IPS-NIHi7 (cell line): ENCODE data around the gene PRUNE1.

Experiments used
- DNase-seq: peaks from one replicate; pipeline ENCODE4 v3.0.0; 2012; ENCODE audit warnings: mixed read lengths; ENCODE audit errors: extremely low spot score

Gene PRUNE1

DNA sequence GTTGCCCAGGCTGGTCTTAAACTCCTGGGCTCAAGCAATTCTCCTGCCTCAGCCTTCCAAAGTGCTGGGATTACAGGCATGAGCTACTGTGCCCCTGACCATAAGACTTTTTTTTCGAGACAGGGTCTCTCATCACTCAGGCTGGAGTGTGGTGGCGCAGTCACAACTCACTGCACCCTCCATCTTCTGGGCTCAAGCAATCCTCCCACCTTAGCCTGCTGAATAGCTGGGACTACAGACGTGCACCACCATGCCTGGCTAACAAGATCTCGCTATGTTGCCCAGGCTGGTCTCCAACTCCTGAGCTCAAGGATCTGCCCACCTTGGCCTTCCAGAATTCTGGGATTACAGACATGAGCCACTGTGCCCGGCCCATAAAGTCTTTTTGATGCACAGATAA is 41.2 kb downstream of the PRUNE1 start:
- no peak for DNase-seq

- no peak for DNase-seq
These were observed 41.9 kb downstream of the PRUNE1 start for GRCh38 chr1:151050051-151050688.

GRCh38 chr1:151051356-151052009 is 43.2 kb downstream of the PRUNE1 start:
- no peak for DNase-seq

GRCh38 chr1:151054971-151055547 is 46.8 kb downstream of the PRUNE1 start:
- no peak for DNase-seq

- no peak for DNase-seq
These were observed 47.3 kb downstream of the PRUNE1 start for GRCh38 chr1:151055581-151055980.

DNA sequence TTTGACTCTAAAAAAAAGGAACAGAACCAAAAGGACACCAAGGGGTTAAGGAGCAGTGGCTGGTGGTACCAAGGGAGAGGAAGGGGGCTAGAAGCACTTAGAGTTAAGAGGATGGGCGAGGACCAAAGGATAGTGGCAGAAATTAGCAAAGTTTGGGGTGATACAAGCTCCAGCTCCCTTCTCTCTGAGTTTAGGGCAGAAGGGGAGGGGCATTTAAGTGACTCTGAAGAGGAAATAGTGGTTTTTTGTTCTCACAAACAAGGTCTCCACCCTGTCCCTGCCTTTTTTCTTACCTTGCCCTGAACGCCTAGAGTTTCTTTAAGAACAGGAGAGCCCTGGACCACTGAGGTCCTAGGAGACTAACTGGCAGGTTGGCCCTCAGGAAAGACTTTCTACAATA is 47.9 kb downstream of the PRUNE1 start:
- DNase-seq = no peak

GRCh38 chr1:151058692-151059091 is 50.4 kb downstream of the PRUNE1 start:
- peak; percentile 47 for DNase-seq

DNA sequence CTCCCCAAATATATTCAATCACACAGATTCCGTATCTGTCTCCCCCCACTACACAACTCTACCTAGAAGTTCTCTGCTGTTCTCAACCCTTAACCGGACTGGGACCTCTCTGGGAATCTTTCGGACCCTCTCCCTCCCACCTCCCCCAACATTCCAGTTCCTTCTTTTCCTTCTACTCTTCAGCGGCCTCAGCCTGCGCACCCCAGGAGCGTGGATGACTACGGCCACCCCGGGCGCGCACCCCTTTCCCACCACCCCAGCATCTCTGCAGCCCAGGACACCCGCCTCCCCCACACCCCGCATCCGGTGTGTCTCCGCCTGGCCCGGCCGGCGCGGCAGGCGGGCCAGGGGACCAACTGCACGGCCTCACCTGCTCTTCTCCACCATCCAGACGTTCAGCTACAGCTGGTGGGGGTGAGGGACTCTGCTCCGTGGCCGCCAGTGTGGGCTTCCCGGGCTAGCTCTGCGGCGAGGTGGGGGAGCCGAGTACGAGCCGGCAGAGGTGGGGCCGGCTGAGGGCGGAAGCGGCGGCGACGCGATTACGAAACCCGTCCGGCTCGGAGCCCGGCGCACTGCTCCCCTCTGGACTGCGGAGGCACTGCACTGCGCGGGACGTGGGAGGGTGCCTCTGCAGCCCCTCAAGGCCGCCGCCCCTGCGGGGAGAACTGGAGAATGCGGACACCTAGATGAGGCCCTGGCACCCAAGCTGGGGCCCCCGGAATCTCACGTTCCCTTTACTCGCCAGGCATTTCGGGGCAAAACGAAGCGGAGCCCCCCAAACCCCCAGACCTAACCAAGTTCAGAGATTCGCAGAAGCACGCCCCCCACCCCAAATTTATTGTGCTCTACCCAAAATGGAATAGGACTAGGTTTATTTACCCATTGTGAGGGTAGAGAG is 51.1 kb downstream of the PRUNE1 start, which contains the start of gene CDC42SE1:
CDC42SE1 (minus strand) TSS at position 514 of the 898 bp plus-strand sequence. CDS start 3,892 bp downstream, outside the sequence.
- peak; percentile 90 for DNase-seq

DNA sequence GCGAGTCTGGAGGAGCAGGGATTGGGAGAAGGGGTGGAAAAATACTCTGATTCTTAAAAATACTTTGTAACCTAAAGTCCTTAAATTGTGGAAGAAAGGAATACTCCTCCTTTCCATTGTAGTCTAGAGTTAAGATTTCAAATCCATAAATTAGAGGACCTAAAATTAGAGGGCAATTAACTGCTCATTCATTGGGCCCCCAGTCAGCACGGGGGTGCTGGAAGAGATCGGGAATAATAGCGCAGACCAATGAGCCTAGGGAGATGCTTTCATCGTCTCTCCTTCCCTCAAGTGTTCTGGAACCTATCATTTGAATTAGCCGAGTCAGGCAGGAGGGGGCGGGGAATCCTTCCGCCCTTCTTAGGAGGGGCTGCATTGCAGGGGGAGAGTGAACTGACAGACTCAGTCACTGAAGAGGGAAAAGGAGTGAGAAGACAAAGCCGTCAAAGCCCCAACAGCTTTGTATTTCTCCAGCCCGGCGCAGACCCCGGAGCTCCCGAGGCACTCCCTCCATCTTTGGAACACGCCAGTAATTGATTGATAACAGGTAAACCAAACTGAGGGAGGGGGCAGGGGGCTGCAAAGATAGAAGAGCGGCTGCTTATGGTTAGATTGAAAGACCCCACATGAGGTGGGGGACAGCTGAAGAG is 51.9 kb downstream of the PRUNE1 start, which contains the start of gene MLLT11:
MLLT11 (plus strand) TSS at position 391 of the 650 bp plus-strand sequence. CDS start 6,828 bp downstream, outside the sequence.
- DNase-seq = peak; percentile 88

DNA sequence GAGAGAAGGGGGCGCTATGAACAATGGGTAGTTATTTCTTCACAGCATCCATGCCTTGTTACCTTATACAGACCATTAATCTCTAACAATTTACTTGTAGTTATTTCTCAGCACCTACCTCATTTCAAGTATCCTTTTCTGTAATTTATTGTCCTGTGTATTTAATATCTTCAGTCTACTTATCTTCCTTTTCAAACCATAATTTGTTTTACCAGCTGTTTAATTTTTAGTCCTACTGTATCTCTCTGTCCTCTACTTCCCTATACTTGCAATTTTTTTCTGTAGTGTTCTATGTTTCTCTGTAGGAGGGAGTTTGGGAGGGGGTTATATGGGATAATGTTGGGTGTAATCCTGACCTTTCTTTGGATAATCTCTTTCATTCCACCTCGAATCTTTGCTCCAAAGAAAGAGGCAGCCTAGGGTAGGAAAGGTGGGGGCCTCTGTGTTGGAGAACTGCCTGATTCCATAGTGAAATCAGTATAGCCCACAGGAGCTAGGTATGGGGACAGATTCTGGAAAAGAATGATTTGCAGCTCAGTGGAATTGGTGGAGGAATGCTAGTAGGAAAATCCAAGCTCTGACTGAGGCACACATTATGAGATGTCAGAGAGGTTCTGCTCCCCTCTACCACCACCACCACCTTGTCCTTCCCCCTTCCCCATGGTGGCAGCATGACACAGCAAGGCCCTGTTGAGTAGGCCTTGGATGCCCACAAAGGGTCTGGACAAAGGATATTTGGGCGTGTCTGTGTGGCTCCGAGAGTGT is 52.6 kb downstream of the PRUNE1 start:
- DNase-seq = no peak

DNA sequence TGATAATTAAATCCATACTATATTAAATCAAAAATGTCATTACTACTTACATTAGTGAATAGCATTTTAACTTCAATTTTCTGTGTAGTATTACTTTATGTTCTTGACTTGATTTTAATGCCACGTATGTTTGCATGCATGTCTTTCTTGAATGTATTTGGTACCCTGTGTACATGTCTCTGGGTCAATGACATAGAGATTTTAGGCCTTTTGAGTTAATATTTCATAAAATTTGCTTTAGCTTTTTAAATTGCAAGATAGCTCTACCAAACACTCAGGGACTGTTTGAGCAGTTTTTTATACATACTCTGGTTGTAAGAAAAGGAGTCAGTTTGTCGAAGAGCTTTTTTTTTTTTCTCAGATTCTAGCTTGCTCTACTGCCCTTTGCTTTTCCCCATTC is 53.5 kb downstream of the PRUNE1 start:
- DNase-seq = no peak

- DNase-seq = no peak
These were observed 54.6 kb downstream of the PRUNE1 start for GRCh38 chr1:151062741-151063371.

DNA sequence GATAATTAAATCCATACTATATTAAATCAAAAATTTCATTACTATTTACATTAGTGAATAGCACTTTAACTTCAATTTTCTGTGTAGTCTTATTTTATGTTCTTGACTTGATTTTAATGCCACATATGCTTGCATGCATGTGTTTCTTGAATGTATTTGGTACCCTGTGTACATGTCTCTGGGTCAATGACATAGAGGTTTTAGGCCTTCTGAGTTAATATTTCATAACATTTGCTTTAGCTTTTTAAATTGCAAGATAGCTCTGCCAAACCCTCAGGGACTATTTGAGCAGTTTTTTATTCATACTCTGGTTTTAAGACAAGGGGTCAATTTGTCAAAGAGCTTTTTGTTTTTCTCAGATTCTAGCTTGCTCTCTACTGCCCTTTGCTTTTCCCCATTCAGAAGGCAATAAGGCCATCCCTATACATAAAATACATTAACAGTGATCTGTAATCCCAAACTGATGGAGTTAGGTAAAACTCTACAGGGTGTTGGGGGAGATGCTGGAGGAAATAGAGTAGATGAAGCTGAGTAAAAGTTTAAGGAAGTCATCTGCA is 56.9 kb downstream of the PRUNE1 start:
- no peak for DNase-seq

- no peak for DNase-seq
These were observed 58.9 kb downstream of the PRUNE1 start for GRCh38 chr1:151067185-151067584.

GRCh38 chr1:151069103-151069486 is 60.8 kb downstream of the PRUNE1 start:
- no peak for DNase-seq

DNA sequence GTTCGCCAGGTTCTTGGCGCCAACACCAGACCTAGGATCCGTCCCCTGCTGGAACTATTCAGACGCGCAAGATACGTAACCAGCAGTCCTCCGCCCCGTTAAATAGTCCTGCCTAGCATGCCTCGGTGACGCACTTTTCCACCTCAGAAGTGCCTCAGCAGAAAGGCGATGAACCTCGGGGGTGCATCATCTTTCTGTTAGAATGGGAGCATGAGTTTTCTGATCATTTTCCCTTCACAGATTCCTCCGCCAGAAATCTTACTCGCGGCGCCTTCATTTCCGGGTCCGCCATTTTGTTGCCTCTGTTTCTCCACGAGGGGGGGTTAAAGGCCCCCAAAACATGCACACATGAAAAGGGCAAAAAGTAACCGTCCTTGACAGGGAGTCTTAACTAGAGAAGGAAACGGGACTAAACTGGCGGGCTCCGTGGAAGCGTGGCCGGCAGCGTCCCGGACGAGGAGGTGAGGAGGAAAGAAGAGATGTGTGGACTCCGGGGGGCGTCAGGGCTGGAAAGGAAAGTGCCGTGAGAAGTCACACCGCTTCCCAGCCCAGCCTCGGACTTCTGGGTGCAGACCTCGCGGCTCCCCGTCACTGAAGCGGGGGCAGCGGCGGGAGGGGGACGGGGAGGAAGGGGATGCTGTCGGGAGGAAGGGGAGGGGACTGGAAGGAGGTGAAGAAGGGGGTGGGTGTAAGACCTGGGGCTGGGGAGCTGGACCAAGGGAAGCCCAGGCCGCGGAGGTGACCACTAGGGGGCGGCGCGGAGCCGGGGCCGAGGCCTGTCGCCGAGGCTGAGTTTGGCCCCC is 62.4 kb downstream of the PRUNE1 start, which contains the start of gene GABPB2:
GABPB2 (plus strand) TSS at position 288 of the 803 bp plus-strand sequence. CDS start 17,429 bp downstream, outside the sequence.
- DNase-seq = peak; percentile 94

DNA sequence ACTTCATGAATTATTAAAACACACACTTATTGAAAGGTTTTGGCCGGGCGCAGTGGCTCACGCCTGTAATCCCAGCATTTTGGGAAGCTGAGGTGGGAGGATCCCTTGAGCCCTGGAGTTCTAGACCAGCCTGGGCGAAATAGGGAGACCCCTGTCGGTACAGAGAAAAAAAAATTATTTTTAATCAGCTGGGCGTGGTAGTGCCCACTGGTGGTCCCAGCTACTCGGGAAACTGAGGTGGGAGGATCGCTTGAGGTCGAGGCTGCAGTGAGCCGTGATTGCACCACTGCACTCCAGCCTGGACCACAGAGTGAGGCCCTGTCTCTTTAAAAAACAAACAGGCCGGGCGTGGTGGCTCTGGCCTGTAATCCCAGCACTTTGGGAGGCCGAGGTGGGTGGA is 64.0 kb downstream of the PRUNE1 start:
- DNase-seq = no peak
